Measurements from ENCODE around the gene CCPG1.
A peak's percentile ranks its signal among the peaks of the same experiment; 100 is the strongest.
"Not testable (repeated sequence)": the region's sequence is repeated elsewhere in the genome, so short reads cannot be mapped to it uniquely, and the experiment has no call there.

The CCPG1 gene, protein sequence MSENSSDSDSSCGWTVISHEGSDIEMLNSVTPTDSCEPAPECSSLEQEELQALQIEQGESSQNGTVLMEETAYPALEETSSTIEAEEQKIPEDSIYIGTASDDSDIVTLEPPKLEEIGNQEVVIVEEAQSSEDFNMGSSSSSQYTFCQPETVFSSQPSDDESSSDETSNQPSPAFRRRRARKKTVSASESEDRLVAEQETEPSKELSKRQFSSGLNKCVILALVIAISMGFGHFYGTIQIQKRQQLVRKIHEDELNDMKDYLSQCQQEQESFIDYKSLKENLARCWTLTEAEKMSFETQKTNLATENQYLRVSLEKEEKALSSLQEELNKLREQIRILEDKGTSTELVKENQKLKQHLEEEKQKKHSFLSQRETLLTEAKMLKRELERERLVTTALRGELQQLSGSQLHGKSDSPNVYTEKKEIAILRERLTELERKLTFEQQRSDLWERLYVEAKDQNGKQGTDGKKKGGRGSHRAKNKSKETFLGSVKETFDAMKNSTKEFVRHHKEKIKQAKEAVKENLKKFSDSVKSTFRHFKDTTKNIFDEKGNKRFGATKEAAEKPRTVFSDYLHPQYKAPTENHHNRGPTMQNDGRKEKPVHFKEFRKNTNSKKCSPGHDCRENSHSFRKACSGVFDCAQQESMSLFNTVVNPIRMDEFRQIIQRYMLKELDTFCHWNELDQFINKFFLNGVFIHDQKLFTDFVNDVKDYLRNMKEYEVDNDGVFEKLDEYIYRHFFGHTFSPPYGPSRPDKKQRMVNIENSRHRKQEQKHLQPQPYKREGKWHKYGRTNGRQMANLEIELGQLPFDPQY

GRCh38 chr15:55408012-55408928 is at the start of gene CCPG1, which contains the start of gene PIERCE2:
TSS of gene CCPG1 (minus strand) at chr15:55408359. CDS start at chr15:55389424, 18,935 bp downstream.
TSS of gene PIERCE2 (plus strand) at chr15:55408495. CDS start at chr15:55408769, 274 bp downstream.
- Histone ChIP-seq H3K27me3 (ENCODE audit: insufficient read depth, low read depth, severe bottlenecking) (no peaks in the 10 kb centered on the region), H3K4me3 (ENCODE audit: low read depth, low read length) (peak within 1 kb of the TSS; percentile 58), H3K9me3 (ENCODE audit: severe bottlenecking) (no peaks in the 10 kb centered on the region), H3K36me3 (no peaks in the 10 kb centered on the region), H3K27ac (peak within 1 kb of the TSS; percentile 82)
- peak; percentile 95 for DNase-seq
- TF ChIP-seq CTCF (IDR thresholded peaks at IDR 0.05; ENCODE audit: low read depth, low read length) = peak; percentile 59; the same call in 1 of the 2 replicates

DNA sequence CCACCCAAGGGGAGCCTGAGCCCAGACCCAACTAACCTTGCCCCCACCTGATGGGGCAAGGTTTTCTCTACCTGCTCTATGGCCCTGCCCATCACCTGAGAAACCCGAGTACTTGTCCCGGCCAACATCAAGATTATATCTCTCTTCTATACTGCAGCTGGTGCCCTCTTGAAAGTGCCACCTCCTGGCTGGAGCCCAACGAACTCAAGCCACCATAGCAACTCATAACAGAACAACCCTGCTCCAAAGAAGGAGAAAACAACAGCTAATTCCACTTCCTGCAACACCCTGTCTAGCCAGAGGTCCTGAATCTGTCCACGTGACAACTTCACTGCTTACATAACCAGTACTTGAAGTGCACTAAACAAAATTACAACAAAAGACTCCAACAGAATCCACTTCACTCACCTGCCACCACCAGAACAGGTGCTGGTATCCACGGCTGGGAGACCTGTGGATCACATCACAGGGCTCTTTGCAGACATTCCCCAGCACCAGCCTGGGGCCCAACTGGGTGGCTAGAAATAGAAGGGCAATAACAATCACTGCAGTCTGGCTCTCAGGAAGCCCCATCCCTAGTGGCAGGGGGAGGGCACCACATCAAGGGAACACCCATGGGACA is 49.4 kb upstream of the CCPG1 start:
- no peaks in the 10 kb centered on the region for H3K27me3 ChIP-seq (ENCODE audit: insufficient read depth, low read depth, severe bottlenecking)
- no peaks in the 10 kb centered on the region for H3K36me3 ChIP-seq
- DNase-seq = no peak
- H3K4me3 ChIP-seq (ENCODE audit: low read depth, low read length) = no peak overlapping the region
- no peak for TF ChIP-seq CTCF (IDR thresholded peaks at IDR 0.05; ENCODE audit: low read depth, low read length)
- H3K9me3 ChIP-seq (ENCODE audit: severe bottlenecking) = no peaks in the 10 kb centered on the region
- H3K27ac ChIP-seq = no peak overlapping the region

DNA sequence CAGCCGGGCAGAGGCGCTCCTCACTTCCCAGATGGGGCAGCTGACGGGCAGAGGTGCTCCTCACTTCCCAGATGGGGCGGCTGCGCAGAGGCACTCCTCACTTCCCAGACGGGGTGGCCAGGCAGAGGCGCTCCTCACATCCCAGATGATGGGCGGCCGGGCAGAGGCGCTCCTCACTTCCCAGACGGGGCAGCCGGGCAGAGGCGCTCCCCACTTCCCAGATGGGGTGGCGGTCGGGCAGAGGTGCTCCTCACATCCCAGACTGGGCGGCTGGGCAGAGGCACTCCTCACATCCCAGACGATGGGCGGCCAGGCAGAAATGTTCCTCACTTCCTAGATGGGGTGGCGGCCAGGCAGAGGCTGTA is 38.9 kb upstream of the CCPG1 start:
- not testable (repeated sequence) for H3K27ac ChIP-seq; DNase-seq; H3K4me3 ChIP-seq (ENCODE audit: low read depth, low read length); H3K27me3 ChIP-seq (ENCODE audit: insufficient read depth, low read depth, severe bottlenecking); H3K9me3 ChIP-seq (ENCODE audit: severe bottlenecking); H3K36me3 ChIP-seq

DNA sequence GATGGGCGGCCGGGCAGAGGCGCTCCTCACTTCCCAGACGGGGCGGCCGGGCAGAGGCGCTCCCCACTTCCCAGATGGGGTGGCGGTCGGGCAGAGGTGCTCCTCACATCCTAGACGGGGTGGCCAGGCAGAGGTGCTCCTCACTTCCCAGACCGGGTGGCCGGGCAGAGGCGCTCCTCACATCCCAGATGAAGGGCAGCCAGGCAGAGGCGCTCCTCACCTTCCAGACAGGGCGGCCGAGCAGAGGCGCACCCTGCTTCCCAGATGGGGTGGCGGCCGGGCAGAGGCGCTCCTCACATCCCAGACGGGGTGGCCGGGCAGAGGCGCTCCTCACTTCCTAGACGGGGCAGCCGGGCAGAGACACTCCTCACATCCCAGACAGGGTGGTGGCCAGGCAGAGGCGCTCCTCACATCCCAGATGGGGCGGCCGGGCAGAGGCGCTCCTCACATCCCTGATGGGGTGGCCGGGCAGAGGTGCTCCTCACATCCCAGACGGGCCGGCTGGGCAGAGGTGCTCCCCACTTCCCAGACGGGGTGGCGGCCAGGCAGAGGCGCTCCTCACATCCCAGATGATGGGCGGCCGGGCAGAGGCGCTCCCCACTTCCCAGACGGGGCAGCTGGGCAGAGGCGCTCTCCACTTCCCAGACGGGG is 38.3 kb upstream of the CCPG1 start:
- H3K27me3 ChIP-seq (ENCODE audit: insufficient read depth, low read depth, severe bottlenecking); H3K36me3 ChIP-seq; H3K4me3 ChIP-seq (ENCODE audit: low read depth, low read length); H3K27ac ChIP-seq; DNase-seq; H3K9me3 ChIP-seq (ENCODE audit: severe bottlenecking): not testable (repeated sequence)

DNA sequence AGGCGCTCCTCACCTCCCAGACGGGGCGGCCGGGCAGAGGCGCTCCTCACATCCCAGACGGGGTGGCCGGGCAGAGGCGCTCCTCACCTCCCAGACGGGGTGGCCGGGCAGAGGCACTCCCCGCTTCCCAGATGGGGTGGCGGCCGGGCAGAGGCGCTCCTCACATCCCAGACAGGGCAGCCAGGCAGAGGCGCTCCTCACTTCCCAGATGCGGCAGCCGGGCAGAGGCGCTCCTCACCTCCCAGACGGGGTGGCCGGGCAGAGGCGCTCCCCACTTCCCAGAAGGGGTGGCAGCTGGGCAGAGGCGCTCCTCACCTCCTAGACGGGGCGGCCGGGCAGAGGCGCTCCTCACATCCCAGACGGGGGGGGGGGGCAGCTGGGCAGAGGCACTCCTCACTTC is 37.8 kb upstream of the CCPG1 start:
- not testable (repeated sequence) for H3K27me3 ChIP-seq (ENCODE audit: insufficient read depth, low read depth, severe bottlenecking); DNase-seq; H3K4me3 ChIP-seq (ENCODE audit: low read depth, low read length); H3K36me3 ChIP-seq; H3K9me3 ChIP-seq (ENCODE audit: severe bottlenecking); H3K27ac ChIP-seq

GRCh38 chr15:55443141-55443540 is 35.0 kb upstream of the CCPG1 start:
- H3K27ac ChIP-seq = not testable (repeated sequence)

More at GRCh38 chr15:55443141-55443540, 35.0 kb upstream of the CCPG1 start:
- H3K4me3 ChIP-seq (ENCODE audit: low read depth, low read length); DNase-seq; H3K36me3 ChIP-seq; H3K9me3 ChIP-seq (ENCODE audit: severe bottlenecking); H3K27me3 ChIP-seq (ENCODE audit: insufficient read depth, low read depth, severe bottlenecking): not testable (repeated sequence)
